Calu3 (cell line): ENCODE data around the gene TMEM150A. TPM values are rescaled to one million over a fixed set of nuclear protein-coding genes. Genes with fewer than 3 reads are reported as not detected.

Experiments used
- BruUV-seq: library from RNA; stranded (reverse); fragments of 400-500 nt; replicated peaks from 2 replicates; lab custom pipeline; 2021; lab: Mats Ljungman, UMichigan
- CTCF ChIA-PET: fragments of 300-600 bp; sonication (Branson Sonifier 250); formaldehyde crosslinking; loops from one replicate; lab custom pipeline; 2022; ENCODE audit warnings: antibody characterized with exemption; lab: Charles Lee
- DNase-seq: peaks from one replicate; pipeline ENCODE4 v3.0.0; 2022
- H3K27ac Mint-ChIP-seq: one replicate; pipeline ENCODE4 v1.8.0; 2022; ENCODE audit warnings: mixed read lengths; ENCODE audit not compliant: unreplicated experiment
- H3K27me3 Mint-ChIP-seq: one replicate; pipeline ENCODE4 v1.8.0; 2022; ENCODE audit warnings: mixed read lengths; ENCODE audit not compliant: unreplicated experiment
- H3K36me3 Mint-ChIP-seq: one replicate; pipeline ENCODE4 v1.8.0; 2022; ENCODE audit warnings: mild to moderate bottlenecking, moderate library complexity, mixed read lengths; ENCODE audit not compliant: insufficient read depth, unreplicated experiment
- H3K4me1 Mint-ChIP-seq: one replicate; pipeline ENCODE4 v1.8.0; 2022; ENCODE audit warnings: mild to moderate bottlenecking, low read depth, mixed read lengths; ENCODE audit not compliant: unreplicated experiment
- H3K4me3 Mint-ChIP-seq: one replicate; pipeline ENCODE4 v1.8.0; 2022; ENCODE audit warnings: mild to moderate bottlenecking, low read depth, moderate library complexity, mixed read lengths; ENCODE audit not compliant: unreplicated experiment
- H3K9me3 Mint-ChIP-seq: one replicate; pipeline ENCODE4 v1.8.0; 2022; ENCODE audit warnings: low read depth, mixed read lengths; ENCODE audit not compliant: unreplicated experiment
- CTCF ChIP-seq: fragments of 200-600 bp; IDR thresholded peaks from one replicate; pipeline ENCODE4 v1.8.0; 2022; ENCODE audit warnings: antibody characterized with exemption; ENCODE audit not compliant: unreplicated experiment
- intact Hi-C: fragments of 100-400 bp; cut with micrococcal nuclease; formaldehyde crosslinking; loops from one replicate; pipeline ENCODE4 v1.10.0; 2022; ENCODE audit not compliant: unreplicated experiment
- total RNA-seq: library from RNA; stranded (reverse); gene quantifications from 2 replicates; pipeline ENCODE4 v1.2.3, GENCODE V29; 2022

The TMEM150A gene
- total RNA-seq, 1 experiment from 2014 or later, result 12.1 TPM

GRCh38 chr2:85631316-85631715 is 28.8 kb upstream of the TMEM150A start:
- CTCF ChIA-PET, result interaction anchor here (0.7 kb wide), 2 partner anchors 82 to 111 kb away, joined by 5 read pairs; no protein-coding TSS in a partner anchor
- no TSS peak for BruUV-seq
- Mint-ChIP-seq H3K36me3 (peaks cover 58% of the 10 kb centered on the region), H3K4me1 (no peaks in the 10 kb centered on the region), H3K27me3 (no peaks in the 10 kb centered on the region), H3K4me3 (no peak overlapping the region), H3K27ac (no peak overlapping the region), H3K9me3 (no peaks in the 10 kb centered on the region)
- TF ChIP-seq CTCF, result no peak
- DNase-seq, result no peak
- intact Hi-C loops, result no loop called here

DNA sequence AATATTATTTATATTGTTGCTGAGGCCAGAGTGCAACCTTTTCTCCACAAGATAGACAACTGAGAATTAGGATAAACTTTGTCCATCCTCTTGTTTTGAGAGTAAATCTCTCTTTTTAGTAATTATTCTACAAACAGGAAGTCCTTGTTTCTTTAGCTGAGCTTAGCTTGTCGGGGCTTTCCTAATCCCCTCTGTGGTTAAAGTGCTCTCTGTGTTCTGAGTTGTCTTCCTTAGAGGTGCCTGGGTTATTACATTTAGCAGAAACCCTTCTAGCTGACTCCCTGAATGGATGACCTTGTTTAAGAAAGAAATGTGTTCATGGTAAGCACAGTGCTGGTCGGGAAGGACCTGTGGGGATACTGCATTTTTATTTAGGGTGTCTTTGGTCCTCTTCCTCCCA is 26.2 kb upstream of the TMEM150A start:
- peaks cover 70% of the 10 kb centered on the region for H3K36me3 Mint-ChIP-seq
- no peaks in the 10 kb centered on the region for H3K4me1 Mint-ChIP-seq
- no peaks in the 10 kb centered on the region for H3K9me3 Mint-ChIP-seq
- H3K4me3 Mint-ChIP-seq, result no peak overlapping the region
- no peak for DNase-seq
- intact Hi-C loops, result no loop called here
- no peak for TF ChIP-seq CTCF
- BruUV-seq, result no TSS peak
- no peaks in the 10 kb centered on the region for H3K27me3 Mint-ChIP-seq
- H3K27ac Mint-ChIP-seq, result no peak overlapping the region
- CTCF ChIA-PET, result interaction anchor here (1.0 kb wide), 1 partner anchor 9 kb away, joined by 3 read pairs; no protein-coding TSS in a partner anchor

GRCh38 chr2:85623991-85624390 is 21.5 kb upstream of the TMEM150A start:
- Mint-ChIP-seq H3K27me3 (no peaks in the 10 kb centered on the region), H3K4me1 (no peaks in the 10 kb centered on the region), H3K4me3 (no peak overlapping the region), H3K9me3 (no peaks in the 10 kb centered on the region), H3K27ac (no peak overlapping the region), H3K36me3 (peaks cover 58% of the 10 kb centered on the region)
- TF ChIP-seq CTCF, result no peak
- intact Hi-C loops, result no loop called here
- no peak for DNase-seq
- CTCF ChIA-PET, result no interaction called here
- BruUV-seq, result no TSS peak

DNA sequence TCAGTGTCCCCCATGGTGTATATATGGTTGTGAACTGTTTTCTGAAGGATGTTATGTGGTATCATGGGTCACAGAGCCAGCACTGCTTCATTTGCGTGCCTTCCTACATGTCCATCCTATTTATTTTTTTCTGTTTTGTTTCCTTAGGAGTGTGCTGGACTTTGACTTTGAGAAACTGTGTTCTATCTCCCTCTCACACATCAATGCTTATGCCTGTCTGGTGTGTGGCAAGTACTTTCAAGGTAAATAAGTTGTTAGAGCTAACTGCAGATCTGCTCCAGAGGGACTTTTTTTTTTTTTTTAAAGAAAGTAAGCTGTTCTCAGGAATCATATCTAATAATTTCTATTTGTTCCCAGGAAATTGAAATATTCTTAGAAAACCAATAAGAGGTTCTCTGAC is 18.8 kb upstream of the TMEM150A start:
- H3K27ac Mint-ChIP-seq, result no peak overlapping the region
- no peak for DNase-seq
- no peak overlapping the region for H3K4me3 Mint-ChIP-seq
- no peaks in the 10 kb centered on the region for H3K4me1 Mint-ChIP-seq
- intact Hi-C loops, result no loop called here
- H3K9me3 Mint-ChIP-seq, result no peaks in the 10 kb centered on the region
- H3K36me3 Mint-ChIP-seq, result peaks cover 66% of the 10 kb centered on the region
- CTCF ChIA-PET, result interaction anchor here (0.8 kb wide), 1 partner anchor 16 kb away, joined by 3 read pairs; no protein-coding TSS in a partner anchor
- TF ChIP-seq CTCF, result no peak
- no peaks in the 10 kb centered on the region for H3K27me3 Mint-ChIP-seq
- no TSS peak for BruUV-seq
